ENCODE results near the gene NCSTN.

Gene NCSTN

GRCh38 chr1:160346958-160347357 is 3.8 kb downstream of the NCSTN start:
- DNase-seq (ENCODE audit: extremely low read depth in 1 of 2, low read depth in 1 of 2) = no peak

GRCh38 chr1:160351629-160352028 is 8.4 kb downstream of the NCSTN start:
- no peak for DNase-seq (ENCODE audit: extremely low read depth in 1 of 2, low read depth in 1 of 2)

- no peak for DNase-seq (ENCODE audit: extremely low read depth in 1 of 2, low read depth in 1 of 2)
Observed at GRCh38 chr1:160352555-160352954, 9.4 kb downstream of the NCSTN start.

- DNase-seq (ENCODE audit: extremely low read depth in 1 of 2, low read depth in 1 of 2) = no peak
Observed at GRCh38 chr1:160353223-160353622, 10.0 kb downstream of the NCSTN start.

GRCh38 chr1:160354388-160354985 is 11.3 kb downstream of the NCSTN start:
- DNase-seq (ENCODE audit: extremely low read depth in 1 of 2, low read depth in 1 of 2) = no peak

- no peak for DNase-seq (ENCODE audit: extremely low read depth in 1 of 2, low read depth in 1 of 2)
Observed at GRCh38 chr1:160357286-160358002, 14.3 kb downstream of the NCSTN start.

GRCh38 chr1:160358073-160358472 is 14.9 kb downstream of the NCSTN start:
- no peak for DNase-seq (ENCODE audit: extremely low read depth in 1 of 2, low read depth in 1 of 2)

- no peak for DNase-seq (ENCODE audit: extremely low read depth in 1 of 2, low read depth in 1 of 2)
Observed at GRCh38 chr1:160359559-160360226, 16.5 kb downstream of the NCSTN start.

- DNase-seq (ENCODE audit: extremely low read depth in 1 of 2, low read depth in 1 of 2) = no peak
Observed at GRCh38 chr1:160360227-160360695, 17.1 kb downstream of the NCSTN start.

GRCh38 chr1:160361199-160361598 is 18.0 kb downstream of the NCSTN start:
- DNase-seq (ENCODE audit: extremely low read depth in 1 of 2, low read depth in 1 of 2) = no peak

GRCh38 chr1:160361814-160362167 is 18.6 kb downstream of the NCSTN start:
- DNase-seq (ENCODE audit: extremely low read depth in 1 of 2, low read depth in 1 of 2) = no peak

GRCh38 chr1:160362168-160362957 is 19.2 kb downstream of the NCSTN start:
- no peak for DNase-seq (ENCODE audit: extremely low read depth in 1 of 2, low read depth in 1 of 2)

GRCh38 chr1:160363010-160363409 is 19.8 kb downstream of the NCSTN start:
- DNase-seq (ENCODE audit: extremely low read depth in 1 of 2, low read depth in 1 of 2) = no peak

- DNase-seq (ENCODE audit: extremely low read depth in 1 of 2, low read depth in 1 of 2) = no peak
Observed at GRCh38 chr1:160363951-160364735, 21.0 kb downstream of the NCSTN start.

- DNase-seq (ENCODE audit: extremely low read depth in 1 of 2, low read depth in 1 of 2) = no peak
Observed at GRCh38 chr1:160365325-160365724, 22.1 kb downstream of the NCSTN start.

- no peak for DNase-seq (ENCODE audit: extremely low read depth in 1 of 2, low read depth in 1 of 2)
Observed at GRCh38 chr1:160366731-160367515, 23.7 kb downstream of the NCSTN start, which contains the start of gene NHLH1. Gene NHLH1 (plus strand): TSS chr1:160367071. CDS start chr1:160370732, 3,661 bp downstream.

- no peak for DNase-seq (ENCODE audit: extremely low read depth in 1 of 2, low read depth in 1 of 2)
Observed at GRCh38 chr1:160367516-160367900, 24.3 kb downstream of the NCSTN start.

- no peak for DNase-seq (ENCODE audit: extremely low read depth in 1 of 2, low read depth in 1 of 2)
Observed at GRCh38 chr1:160367934-160368923, 25.0 kb downstream of the NCSTN start.

Measured in activated CD8-positive, alpha-beta memory T cell treated with anti-CD3 and anti-CD28 coated beads for 1 hour (primary cell).